Activated T-helper 1 cell treated with Interleukin-2 at 50 U/mL for 16 hours (primary cell): ENCODE measurements around the gene C20orf141.
"Not testable (repeated sequence)": the region's sequence is repeated elsewhere in the genome, so short reads cannot be mapped to it uniquely, and the experiment has no call there.

ENCODE experiments used
- DNase-seq: peaks from one replicate; pipeline ENCODE4 v3.0.0-alpha.2; 2020; ENCODE audit warnings: low read depth

Gene C20orf141, protein sequence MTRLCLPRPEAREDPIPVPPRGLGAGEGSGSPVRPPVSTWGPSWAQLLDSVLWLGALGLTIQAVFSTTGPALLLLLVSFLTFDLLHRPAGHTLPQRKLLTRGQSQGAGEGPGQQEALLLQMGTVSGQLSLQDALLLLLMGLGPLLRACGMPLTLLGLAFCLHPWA

GRCh38 chr20:2814587-2815051, at the start of gene C20orf141:
Gene C20orf141, plus strand, starts transcription at chr20:2814987. Its CDS starts 198 bp downstream, at chr20:2815185.
- DNase-seq = no peak

DNA sequence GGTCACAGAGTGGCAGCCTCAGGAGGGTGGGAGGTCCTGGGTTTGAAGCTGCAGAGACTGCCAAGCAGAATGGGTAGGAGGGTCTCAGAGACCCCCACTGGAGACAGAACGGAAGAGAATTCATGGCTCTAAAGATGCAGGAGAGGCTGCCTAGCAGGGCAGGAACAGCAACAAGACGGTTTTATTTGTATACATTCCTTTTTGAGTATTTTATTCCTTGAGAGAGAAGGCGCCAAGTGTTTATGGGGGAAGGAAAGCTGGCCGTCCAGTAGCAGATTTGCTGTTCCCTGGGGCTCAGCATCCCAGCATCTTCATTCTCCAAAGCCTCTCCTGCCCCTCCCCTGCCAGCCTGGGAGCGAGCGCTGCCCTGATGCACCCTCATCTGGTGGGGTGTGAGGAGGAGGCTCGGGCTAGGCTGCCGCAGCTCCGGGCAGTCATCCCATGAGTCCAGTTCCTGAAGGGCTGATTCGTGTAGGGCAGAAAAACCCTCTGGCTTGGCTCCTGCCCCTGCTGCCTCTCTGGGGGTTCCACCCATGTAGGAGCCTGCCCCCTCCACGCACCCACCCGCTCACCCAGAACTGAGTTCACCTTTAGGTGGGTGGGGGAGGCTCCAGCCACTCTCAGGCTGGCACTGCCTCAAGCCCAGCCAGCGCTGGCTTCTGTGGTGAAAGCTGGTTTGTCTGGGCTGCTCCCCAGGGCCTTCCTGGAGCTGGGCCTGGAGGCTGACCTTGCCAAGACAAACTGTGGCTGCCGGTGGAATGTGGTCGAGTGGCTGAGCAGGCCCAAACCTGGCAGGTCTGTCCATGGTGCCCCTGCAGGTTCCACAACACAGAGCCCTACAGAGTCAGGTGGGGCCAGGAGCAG, 46.8 kb upstream of the C20orf141 start:
- no peak for DNase-seq

DNA sequence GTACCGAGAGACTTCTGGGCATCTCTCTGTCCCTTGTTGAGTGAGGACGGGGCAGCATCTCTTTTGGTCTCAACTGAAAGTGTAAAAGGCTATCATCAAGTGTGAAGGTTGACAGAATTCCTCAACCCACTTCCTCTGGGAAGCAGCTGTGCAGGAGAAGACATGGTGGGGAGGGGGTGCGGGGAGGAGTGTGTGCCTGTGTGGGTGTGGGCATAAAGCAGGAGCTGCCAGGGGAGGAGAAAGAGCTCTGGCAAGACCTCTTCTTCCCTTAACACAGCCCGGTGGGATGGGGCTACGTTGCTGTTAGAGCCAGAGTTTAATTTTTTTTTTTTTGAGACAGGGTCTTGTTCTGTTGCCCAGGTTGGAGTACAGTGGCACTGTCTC, 46.2 kb upstream of the C20orf141 start:
- DNase-seq = no peak

- not testable (repeated sequence) for DNase-seq
Measured at GRCh38 chr20:2770091-2770490, 44.7 kb upstream of the C20orf141 start.

DNA sequence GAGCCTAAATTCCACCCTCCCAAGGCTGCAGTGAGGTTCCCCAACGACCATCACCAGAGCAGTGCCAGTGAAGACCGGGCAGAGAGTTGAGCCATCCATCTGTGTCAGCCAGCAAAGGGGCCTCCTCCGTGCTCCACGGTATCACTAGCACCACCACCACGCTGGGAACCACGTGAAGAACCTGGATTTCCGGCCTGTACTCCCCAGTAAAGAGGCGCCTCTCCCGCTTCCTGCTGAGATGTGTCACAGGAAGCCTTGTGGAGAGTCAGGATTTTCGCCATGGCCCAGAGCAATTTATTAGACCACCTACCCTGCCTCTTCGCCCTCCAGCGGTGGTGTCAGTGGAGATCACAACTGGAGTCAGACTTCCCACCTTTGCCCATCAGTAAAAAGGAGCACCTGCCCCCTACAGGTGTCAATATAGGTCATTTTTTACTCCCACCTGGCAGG, 43.1 kb upstream of the C20orf141 start:
- no peak for DNase-seq

GRCh38 chr20:2773812-2774211, 41.0 kb upstream of the C20orf141 start:
- DNase-seq = no peak

DNA sequence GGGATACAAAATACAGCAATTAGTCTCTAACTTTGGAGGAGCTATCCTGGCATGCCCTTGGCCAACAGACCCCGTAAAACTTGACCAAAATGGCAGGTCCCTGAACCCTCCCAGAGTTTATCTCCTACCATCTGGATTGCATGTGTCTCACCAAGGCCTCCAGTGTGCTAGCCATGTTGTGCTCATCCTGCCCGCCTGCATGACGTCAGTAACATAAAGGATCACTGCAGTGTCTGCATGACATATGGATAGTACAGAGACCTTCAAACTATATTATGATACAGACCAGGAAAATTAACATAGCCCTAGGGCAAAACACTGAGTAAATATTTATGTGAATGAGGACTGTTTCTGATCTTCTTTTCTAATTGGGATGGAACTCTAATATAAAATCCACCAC, 39.6 kb upstream of the C20orf141 start:
- DNase-seq = no peak

DNA sequence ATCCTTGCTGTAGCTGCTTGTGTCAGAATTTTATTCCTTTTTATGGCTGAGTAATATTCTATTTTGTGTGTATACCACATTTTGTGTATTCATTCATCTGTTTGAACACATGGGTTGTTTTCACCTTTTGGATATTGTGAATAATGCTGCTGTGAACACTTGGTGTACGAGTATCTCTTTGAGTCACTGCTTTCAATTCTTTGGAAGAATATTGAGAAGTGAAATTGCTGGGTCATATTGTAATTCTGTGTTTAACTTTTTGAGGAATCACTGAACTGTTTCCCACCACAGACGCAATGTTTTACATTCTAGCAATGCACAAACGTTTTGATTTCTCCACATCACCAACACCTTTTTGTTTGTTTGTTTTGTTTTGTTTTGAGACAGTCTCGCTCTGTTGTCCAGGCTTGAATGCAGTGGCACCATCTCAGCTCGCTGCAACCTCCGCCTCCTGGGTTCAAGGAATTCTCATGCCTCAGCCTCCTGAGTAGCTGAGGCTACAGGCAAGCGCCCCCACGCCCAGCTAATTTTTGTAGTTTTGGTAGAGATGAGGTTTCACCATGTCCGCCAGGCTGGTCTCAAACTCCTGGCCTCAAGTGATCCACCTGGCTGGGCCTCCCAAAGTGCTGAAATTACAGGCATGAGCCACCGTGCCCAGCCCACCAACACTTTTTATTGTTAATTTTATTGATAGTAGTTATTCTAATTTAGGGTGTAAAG, 36.0 kb upstream of the C20orf141 start:
- no peak for DNase-seq

DNA sequence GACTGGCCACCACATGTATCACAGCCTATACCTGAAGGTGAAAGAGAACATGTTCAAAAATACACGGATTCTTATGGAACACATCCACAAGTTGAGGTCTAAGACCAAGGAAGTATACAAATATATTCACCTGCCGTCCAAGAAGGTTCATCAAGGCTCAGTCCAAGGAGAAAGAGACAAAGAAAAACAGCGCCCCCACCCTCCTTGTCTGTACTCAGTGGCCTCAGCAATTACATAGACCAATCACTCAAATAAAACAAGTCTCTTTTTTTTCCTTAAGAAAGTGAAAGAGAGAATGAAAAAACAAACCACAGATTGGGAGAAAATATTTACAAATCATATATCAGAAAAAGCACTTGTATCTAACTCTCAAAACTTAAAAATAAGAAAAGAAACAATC, 33.8 kb upstream of the C20orf141 start:
- no peak for DNase-seq

- DNase-seq = no peak
Measured at GRCh38 chr20:2783908-2784566, 30.8 kb upstream of the C20orf141 start.

DNA sequence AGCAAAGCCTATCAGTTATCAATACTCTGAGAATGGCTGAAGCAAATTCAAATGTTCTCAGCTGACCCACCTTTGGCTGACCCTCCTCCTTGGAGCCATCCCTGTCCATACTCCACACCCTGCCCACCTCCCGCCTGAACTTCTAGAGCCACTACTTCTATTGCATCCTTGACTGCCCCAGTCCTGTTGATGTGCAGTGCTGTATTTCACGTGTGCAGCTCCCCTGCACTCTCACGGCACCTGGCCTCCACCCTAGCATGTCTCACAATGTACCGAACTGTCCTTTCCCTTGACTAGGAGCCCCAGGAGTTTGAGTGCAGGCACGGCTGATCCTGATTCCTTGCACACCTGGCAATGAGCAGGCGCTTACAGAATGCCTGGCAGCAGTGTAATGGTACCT, 21.3 kb upstream of the C20orf141 start:
- no peak for DNase-seq

DNA sequence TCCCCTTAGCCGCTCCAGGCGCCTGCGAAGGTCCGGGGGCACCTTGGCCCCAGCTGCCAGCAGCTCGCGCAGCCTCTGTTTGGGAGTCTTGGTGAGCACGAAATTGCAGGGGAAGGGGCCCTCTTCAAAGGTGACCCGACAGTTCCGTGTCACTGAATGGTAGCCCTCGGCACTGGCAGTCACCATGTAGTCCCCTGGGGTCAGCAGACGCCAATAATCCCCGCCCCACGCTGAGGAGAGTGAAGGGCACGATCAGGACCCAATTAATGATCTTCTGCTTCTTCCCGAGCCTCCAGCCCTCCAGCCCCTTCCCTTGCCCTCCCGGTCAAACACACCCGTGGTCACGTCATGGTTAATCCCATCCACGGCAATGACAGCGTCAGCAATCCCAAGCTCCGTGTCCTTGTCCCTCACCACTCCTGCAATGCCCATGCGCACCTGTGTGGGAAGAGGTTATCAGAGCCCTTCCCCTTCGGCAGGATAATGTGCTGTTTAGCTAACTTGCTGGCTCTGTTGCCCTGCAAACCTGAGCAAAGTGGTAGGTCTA, 20.5 kb upstream of the C20orf141 start:
- DNase-seq = no peak

GRCh38 chr20:2794866-2795447, 19.8 kb upstream of the C20orf141 start:
- DNase-seq = no peak

DNA sequence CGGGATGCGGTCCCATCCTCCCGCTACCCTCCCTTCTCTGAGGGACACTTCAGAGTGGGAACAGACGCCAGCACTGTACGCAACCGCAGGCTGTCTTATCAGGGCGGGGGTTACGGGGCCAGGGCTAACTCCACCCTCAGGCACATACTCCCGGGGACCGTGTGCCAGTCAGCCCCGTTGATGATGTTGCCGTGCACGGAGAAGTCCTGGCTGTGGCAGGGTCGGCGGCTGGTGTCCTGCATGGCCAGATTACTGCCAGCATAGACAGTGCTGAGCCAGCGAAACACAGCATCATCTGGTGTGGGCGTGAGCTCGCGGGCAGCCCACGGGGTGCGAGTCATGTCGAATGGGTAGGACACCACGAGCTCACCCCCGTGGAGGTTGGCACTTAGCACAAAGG, 19.3 kb upstream of the C20orf141 start:
- DNase-seq = no peak

DNA sequence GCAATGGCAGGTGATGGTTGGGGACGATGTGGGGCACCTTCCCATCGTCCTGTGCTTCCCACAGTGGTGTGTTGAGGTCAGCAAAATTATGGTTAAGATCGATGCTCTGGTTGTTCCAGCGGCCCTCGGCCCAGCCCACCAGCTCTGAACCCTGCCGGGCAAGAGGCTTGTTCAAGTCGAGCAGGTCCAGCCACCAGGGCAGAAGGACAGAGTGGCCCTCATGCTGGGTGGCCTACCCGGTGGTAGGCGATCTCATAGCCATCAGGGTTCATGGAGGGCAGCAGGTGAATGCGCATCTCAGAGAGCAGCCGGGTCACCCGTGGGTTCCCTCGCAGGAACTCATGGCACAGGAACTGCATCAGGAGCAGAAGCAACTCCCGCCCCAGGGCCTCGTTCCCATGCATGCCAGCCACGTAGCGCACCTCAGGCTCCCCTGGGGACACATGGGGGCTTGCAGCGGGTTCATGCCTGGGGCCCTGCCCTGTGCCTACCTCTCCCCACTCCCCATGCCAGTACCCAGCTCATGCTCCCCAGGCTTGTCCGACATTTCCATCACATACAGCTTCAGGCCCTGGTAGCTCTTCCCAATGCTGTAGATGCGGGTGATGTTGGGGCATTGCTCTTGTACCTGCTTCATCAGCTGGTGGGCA, 18.7 kb upstream of the C20orf141 start:
- DNase-seq = no peak

DNA sequence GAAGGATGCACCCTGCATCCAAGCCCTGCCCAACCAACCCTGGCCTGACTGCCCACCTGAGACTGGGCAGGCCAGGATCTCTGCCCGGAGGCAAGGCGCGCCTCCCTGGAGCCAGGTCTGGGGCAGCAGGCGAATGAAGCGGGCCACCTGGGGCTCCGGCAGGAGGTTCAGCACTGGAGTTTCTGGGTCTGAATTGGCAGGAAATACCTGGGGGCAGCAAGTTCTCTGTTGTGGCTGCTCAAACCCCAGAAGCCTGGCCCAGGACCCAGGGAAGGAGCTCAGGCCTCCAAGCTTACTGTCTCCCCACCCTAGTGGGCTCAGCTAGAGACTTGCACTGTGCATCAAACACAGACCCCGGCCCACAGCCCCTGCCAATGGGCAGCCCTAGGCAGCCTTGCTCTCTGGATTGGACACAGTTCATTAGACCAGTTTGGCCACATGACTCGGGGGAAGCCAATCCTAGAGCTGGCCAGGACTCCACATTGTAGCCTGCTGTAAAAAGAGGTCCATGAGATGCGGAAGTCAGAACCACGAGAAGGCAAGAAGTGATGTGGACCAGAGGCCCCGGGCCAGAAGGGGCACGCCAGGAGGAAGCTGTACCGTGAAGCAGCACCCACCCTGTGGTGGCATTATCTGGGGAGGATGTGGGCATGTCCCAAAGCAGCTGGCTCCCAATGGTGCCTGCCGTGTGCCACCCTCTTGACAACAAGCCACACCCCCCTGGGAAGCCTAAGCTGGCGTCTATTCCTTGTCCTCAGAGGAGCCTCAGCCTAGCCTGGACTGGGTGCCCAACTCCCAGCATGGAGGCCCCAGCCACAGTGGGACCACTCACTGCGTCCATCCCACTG, 17.4 kb upstream of the C20orf141 start:
- DNase-seq = no peak

DNA sequence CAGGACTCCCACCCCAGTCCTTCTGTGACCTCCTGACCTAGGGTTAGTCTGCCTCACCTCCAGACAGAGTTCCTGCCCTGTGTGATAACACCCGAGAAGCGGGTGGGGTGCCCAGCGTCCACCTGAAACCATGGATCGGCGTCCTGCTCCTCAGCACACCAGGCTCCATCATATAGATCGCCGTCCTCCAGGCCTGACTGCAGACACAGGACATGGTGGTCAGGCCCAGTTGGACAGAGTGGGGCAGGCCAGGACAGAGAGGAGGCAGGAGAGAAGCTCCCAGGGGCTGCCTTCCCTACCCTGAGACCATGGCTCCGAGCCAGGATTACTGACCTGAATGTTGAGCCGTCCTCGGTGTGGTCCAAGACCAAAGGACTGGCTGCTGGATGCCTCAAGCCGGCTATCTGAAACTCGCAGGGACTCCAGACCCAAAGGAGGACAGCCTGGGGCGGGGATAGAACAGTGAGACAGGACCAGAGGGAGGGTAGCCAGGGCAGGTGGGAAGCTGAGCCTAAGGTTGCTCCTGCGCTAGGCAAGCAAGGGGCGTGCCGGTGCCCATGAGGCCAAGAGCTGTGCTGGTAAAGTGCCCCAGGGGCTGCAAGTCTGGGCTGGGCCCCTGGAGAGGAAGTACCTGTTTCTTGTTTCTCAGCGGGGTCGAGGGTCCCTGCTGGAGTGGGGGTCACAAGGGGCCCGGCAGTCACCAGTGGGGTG, 16.5 kb upstream of the C20orf141 start:
- no peak for DNase-seq

DNA sequence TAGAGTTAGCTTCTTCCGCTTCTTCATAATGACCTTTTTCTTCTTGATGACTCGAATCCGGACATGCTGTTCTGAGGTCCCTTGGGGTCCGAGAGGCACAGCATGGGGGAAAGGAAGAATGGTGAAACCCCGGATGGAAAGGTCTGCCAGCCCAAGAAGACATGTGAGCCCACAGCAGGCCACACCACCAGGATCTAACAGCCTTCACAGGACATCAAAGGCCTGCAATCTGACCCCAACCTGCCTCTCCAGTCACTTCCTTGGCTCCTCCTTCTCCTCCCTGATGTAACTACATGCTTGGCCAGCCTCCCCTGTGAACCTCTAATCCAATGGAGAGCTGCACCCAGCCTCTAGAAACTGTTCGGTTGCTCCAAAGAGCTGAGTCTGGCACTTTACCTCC, 16.0 kb upstream of the C20orf141 start:
- no peak for DNase-seq

GRCh38 chr20:2799271-2799670, 15.5 kb upstream of the C20orf141 start:
- DNase-seq = no peak
